H1 (cell line): Measurements from ENCODE around the gene VSIG10. TPM values are rescaled to one million over a fixed set of nuclear protein-coding genes. Genes with fewer than 3 reads are reported as not detected.

Experiments used
- CTCF ChIA-PET: fragments of 300-600 bp; sonication (Branson Sonifier 250); formaldehyde crosslinking; loops from one replicate; lab custom pipeline; 2021; ENCODE audit not compliant: partially characterized antibody; lab: Charles Lee
- POLR2A ChIA-PET: fragments of 300-600 bp; sonication (Branson Sonifier 250); formaldehyde crosslinking; loops from one replicate; lab custom pipeline; 2021; ENCODE audit warnings: inconsistent platforms; ENCODE audit not compliant: partially characterized antibody; lab: Charles Lee
- DNase-seq, 2 experiments: peaks; one replicate each; pipeline versions ENCODE4 v3.0.0 to v3.0.0-alpha.2; 2010 to 2022; ENCODE audit warnings: low spot score in 2 of 2, low read depth in 1 of 2, mixed read lengths in 1 of 2
- FAIRE-seq: peaks from 2 replicates; lab custom pipeline; 2011; peaks lifted over from hg19 to GRCh38; lab: Jason Lieb, UNC
- H2AFZ ChIP-seq: 2 replicates; pipeline ENCODE4 v1.8.1; 2012; ENCODE audit warnings: low read length, inconsistent platforms
- H2AK5ac ChIP-seq: 2 replicates; pipeline ENCODE4 v1.6.1; 2013; ENCODE audit warnings: low read depth, low read length
- H2BK120ac ChIP-seq: replicated peaks from 2 replicates; pipeline ENCODE3; 2013; ENCODE audit warnings: low read depth, low read length, inconsistent platforms
- H2BK12ac ChIP-seq: 2 replicates; pipeline ENCODE4 v1.6.1; 2013; ENCODE audit warnings: low read depth, low read length
- H2BK15ac ChIP-seq: 2 replicates; pipeline ENCODE4 v1.6.1; 2013; ENCODE audit warnings: low read length
- H2BK20ac ChIP-seq: 2 replicates; pipeline ENCODE4 v1.6.1; 2013; ENCODE audit warnings: low read length
- H2BK5ac ChIP-seq: 2 replicates; pipeline ENCODE4 v1.6.1; 2013; ENCODE audit warnings: low read depth, low read length
- H3K14ac ChIP-seq: 2 replicates; pipeline ENCODE4 v1.6.1; 2013; ENCODE audit warnings: inconsistent platforms; ENCODE audit not compliant: insufficient read length
- H3K18ac ChIP-seq: 2 replicates; pipeline ENCODE4 v1.6.1; 2013; ENCODE audit warnings: low read length; ENCODE audit errors: extremely low read depth
- H3K23ac ChIP-seq: 2 replicates; pipeline ENCODE4 v1.6.1; 2013; ENCODE audit warnings: inconsistent platforms; ENCODE audit not compliant: insufficient read length
- H3K23me2 ChIP-seq: 2 replicates; pipeline ENCODE4 v1.6.1; 2013; ENCODE audit warnings: low read depth, low read length
- H3K27ac ChIP-seq: 2 replicates; pipeline ENCODE4 v1.6.1; 2011; ENCODE audit warnings: low read depth, low read length, inconsistent platforms
- H3K27me3 ChIP-seq, 4 experiments: replicated peaks in 1 of 4; 1 replicate in 1 of 4; 2 replicates in 3 of 4; pipeline versions ENCODE4 v1.6.1 to v1.8.1; 2011 to 2013; ENCODE audit warnings: low read length in 3 of 4, mild to moderate bottlenecking in 3 of 4, inconsistent platforms in 2 of 4, mixed read lengths in 2 of 4, moderate library complexity in 1 of 4; ENCODE audit not compliant: control insufficient read depth in 3 of 4, insufficient read depth in 3 of 4; ENCODE audit errors: extremely low read depth in 1 of 4
- H3K36me3 ChIP-seq, 4 experiments: 2 replicates each; pipeline versions ENCODE4 v1.6.1 to v1.8.1; 2011 to 2013; ENCODE audit warnings: mild to moderate bottlenecking in 4 of 4, low read length in 3 of 4, moderate library complexity in 2 of 4, control low read depth in 1 of 4, inconsistent platforms in 1 of 4; ENCODE audit not compliant: insufficient read depth in 4 of 4, control insufficient read depth in 2 of 4
- H3K4ac ChIP-seq: replicated peaks from 2 replicates; pipeline ENCODE3; 2013; ENCODE audit warnings: low read length, low read depth, mixed read lengths, inconsistent platforms; ENCODE audit not compliant: insufficient read length
- H3K4me1 ChIP-seq, 4 experiments: replicated peaks in 1 of 4; 1 replicate in 1 of 4; 2 replicates in 3 of 4; pipeline versions ENCODE4 v1.6.1 to v1.8.1; 2011 to 2013; ENCODE audit warnings: low read length in 3 of 4, inconsistent platforms in 2 of 4, mixed read lengths in 1 of 4; ENCODE audit not compliant: insufficient read depth in 4 of 4, control insufficient read depth in 3 of 4
- H3K4me2 ChIP-seq, 2 experiments: 2 replicates each; pipeline versions ENCODE4 v1.6.1 to v1.8.1; 2011 to 2013; ENCODE audit warnings: low read depth in 2 of 2, low read length in 2 of 2, control low read depth in 1 of 2, inconsistent platforms in 1 of 2, mild to moderate bottlenecking in 1 of 2; ENCODE audit not compliant: insufficient read depth in 1 of 2
- H3K4me3 ChIP-seq, 4 experiments: fragments of 200-600, 300-600 bp in 1 of 4; sonication (generic), shearing (Covaris generic), sonication (Bioruptor Twin) in 1 of 4; 2 replicates each; pipeline versions ENCODE4 v1.5.1 to v1.8.1; 2011 to 2016; ENCODE audit warnings: low read length in 4 of 4, low read depth in 3 of 4, control low read depth in 2 of 4, inconsistent platforms in 2 of 4, mild to moderate bottlenecking in 2 of 4, mixed read lengths in 1 of 4, moderate library complexity in 1 of 4; ENCODE audit not compliant: insufficient read depth in 2 of 4; ENCODE audit errors: extremely low read depth in 1 of 4
- H3K56ac ChIP-seq: replicated peaks from 2 replicates; pipeline ENCODE3; 2013; ENCODE audit warnings: low read depth, mild to moderate bottlenecking, mixed read lengths, low read length, inconsistent platforms; ENCODE audit not compliant: insufficient read length
- H3K79me1 ChIP-seq: 2 replicates; pipeline ENCODE4 v1.6.1; 2013; ENCODE audit warnings: low read depth, low read length, control low read depth
- H3K79me2 ChIP-seq, 2 experiments: 2 replicates each; pipeline versions ENCODE4 v1.6.1 to v1.8.1; 2012 to 2013; ENCODE audit warnings: low read length in 2 of 2, mild to moderate bottlenecking in 2 of 2, inconsistent platforms in 1 of 2; ENCODE audit not compliant: insufficient read depth in 2 of 2, control insufficient read depth in 1 of 2
- H3K9ac ChIP-seq, 4 experiments: replicated peaks in 1 of 4; 1 replicate in 1 of 4; 2 replicates in 3 of 4; pipeline versions ENCODE4 v1.6.1 to v1.8.1; 2011 to 2013; ENCODE audit warnings: low read depth in 3 of 4, low read length in 3 of 4, control low read depth in 2 of 4, mild to moderate bottlenecking in 2 of 4, moderate library complexity in 2 of 4, inconsistent platforms in 1 of 4; ENCODE audit errors: extremely low read depth in 1 of 4
- H3K9me3 ChIP-seq, 2 experiments: 2 replicates each; pipeline versions ENCODE4 v1.6.1 to v1.8.1; 2012 to 2013; ENCODE audit warnings: mild to moderate bottlenecking in 2 of 2, moderate library complexity in 2 of 2, control low read depth in 1 of 2, inconsistent platforms in 1 of 2, low read depth in 1 of 2, low read length in 1 of 2, mixed read lengths in 1 of 2; ENCODE audit not compliant: insufficient read depth in 2 of 2
- H4K20me1 ChIP-seq, 2 experiments: replicated peaks in 1 of 2; 2 replicates each; pipeline versions ENCODE3 to v1.8.1; 2011 to 2013; ENCODE audit warnings: inconsistent platforms in 2 of 2, low read length in 2 of 2, mild to moderate bottlenecking in 1 of 2; ENCODE audit not compliant: insufficient read depth in 2 of 2, control insufficient read depth in 1 of 2
- H4K5ac ChIP-seq: 2 replicates; pipeline ENCODE4 v1.6.1; 2013; ENCODE audit warnings: low read length, low read depth, mixed read lengths, inconsistent platforms; ENCODE audit not compliant: insufficient read length
- H4K8ac ChIP-seq: 2 replicates; pipeline ENCODE4 v1.8.0; 2013; ENCODE audit warnings: mild to moderate bottlenecking, moderate library complexity, low read length, inconsistent platforms; ENCODE audit not compliant: insufficient read depth; ENCODE audit errors: extremely low read depth
- H4K91ac ChIP-seq: replicated peaks from 2 replicates; pipeline ENCODE3; 2013; ENCODE audit warnings: low read length, mixed read lengths, inconsistent platforms; ENCODE audit not compliant: insufficient read length
- ATF3 ChIP-seq: IDR thresholded peaks from 2 replicates; pipeline ENCODE4 v1.6.1; 2011; ENCODE audit warnings: low read depth, mild to moderate bottlenecking, low read length; ENCODE audit not compliant: insufficient read depth
- SIX5 ChIP-seq: IDR thresholded peaks from 2 replicates; pipeline ENCODE4 v1.6.1; 2011; ENCODE audit warnings: mild to moderate bottlenecking, low read depth, low read length
- TBP ChIP-seq: IDR thresholded peaks from 2 replicates; pipeline ENCODE4 v1.6.1; 2011; ENCODE audit warnings: low read depth, low read length, improper control_type of control experiment
- WGBS, 2 experiments: shearing (Covaris generic) in 1 of 2; methylation state at CpG; one replicate each; pipeline versions ENCODE4 v1.1.6 to v1.1.7; 2013 to 2015; ENCODE audit warnings: low lambda C conversion rate in 2 of 2, mixed read lengths in 2 of 2, inconsistent platforms in 1 of 2, low coverage in 1 of 2, missing lambda C conversion rate in 1 of 2; ENCODE audit not compliant: insufficient replicate concordance in 2 of 2, insufficient coverage in 1 of 2, insufficient read length in 1 of 2; ENCODE audit errors: extremely low coverage in 1 of 2, missing lambda C conversion rate in 1 of 2; 5-methylcytosine and 5-hydroxymethylcytosine counted together
- long read RNA-seq, 2 experiments: library from RNA in 1 of 2; library from capped mRNA in 1 of 2; stranded (forward); transcript quantifications; one replicate each; pipeline ENCODE4 v2.0.0, GENCODE V29; 2021; ENCODE audit warnings: inconsistent platforms in 1 of 2
- polyA minus RNA-seq, 3 experiments: library from RNA; depleted of rRNA, polyadenylated mRNA; stranded (reverse); fragments of >200 nt; gene quantifications; 1 replicate in 2 of 3; 2 replicates in 1 of 3; pipeline ENCODE4 v1.2.3, GENCODE V29; 2011
- polyA plus RNA-seq, 7 experiments: library from polyadenylated mRNA; depleted of rRNA in 3 of 7; stranded (reverse) in 5 of 7; unstranded in 2 of 7; fragments of >200 nt in 5 of 7; fragments of 200-250 nt in 2 of 7; gene quantifications; 1 replicate in 5 of 7; 2 replicates in 1 of 7; 4 replicates in 1 of 7; pipeline versions ENCODE4 v1.2.1 to v1.2.3, GENCODE V29; 2011 to 2013; ENCODE audit warnings: missing spikeins in 2 of 7, mixed read lengths in 2 of 7
- total RNA-seq: library from RNA; stranded (reverse); fragmentation: NEBNext Ultra II Directional; extraction: Animal tissue kit (Norgen Biotek cat#: 25700); gene quantifications from 2 replicates; pipeline ENCODE4 v1.2.1, GENCODE V29; 2021
- TF ChIP-seq, protein P1 (sequence below): IDR thresholded peaks from 2 replicates; pipeline ENCODE4 v1.6.1; 2011; ENCODE audit warnings: low read length, improper control_type of control experiment

VSIG10 gene, protein sequence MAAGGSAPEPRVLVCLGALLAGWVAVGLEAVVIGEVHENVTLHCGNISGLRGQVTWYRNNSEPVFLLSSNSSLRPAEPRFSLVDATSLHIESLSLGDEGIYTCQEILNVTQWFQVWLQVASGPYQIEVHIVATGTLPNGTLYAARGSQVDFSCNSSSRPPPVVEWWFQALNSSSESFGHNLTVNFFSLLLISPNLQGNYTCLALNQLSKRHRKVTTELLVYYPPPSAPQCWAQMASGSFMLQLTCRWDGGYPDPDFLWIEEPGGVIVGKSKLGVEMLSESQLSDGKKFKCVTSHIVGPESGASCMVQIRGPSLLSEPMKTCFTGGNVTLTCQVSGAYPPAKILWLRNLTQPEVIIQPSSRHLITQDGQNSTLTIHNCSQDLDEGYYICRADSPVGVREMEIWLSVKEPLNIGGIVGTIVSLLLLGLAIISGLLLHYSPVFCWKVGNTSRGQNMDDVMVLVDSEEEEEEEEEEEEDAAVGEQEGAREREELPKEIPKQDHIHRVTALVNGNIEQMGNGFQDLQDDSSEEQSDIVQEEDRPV
- total RNA-seq = 93.6 and 96.8 TPM in 2 replicates
- polyA plus RNA-seq (2011; rRNA removed) = 34.4 and 42.7 TPM in 2 replicates
- 36.8 TPM for polyA plus RNA-seq (2011; cell fraction: cytosol; rRNA removed)
- 68.9 TPM for polyA plus RNA-seq (2011; cell fraction: nucleus; rRNA removed)
- 40.2 to 62.7 TPM (median 47.4 TPM) in 4 replicates for polyA plus RNA-seq (2012, experiment 1 of 2)
- 20.4 TPM for polyA plus RNA-seq (2012, experiment 2 of 2)
- 77.5 TPM for polyA plus RNA-seq (2013, experiment 1 of 2)
- 73.7 TPM for polyA plus RNA-seq (2013, experiment 2 of 2)
- polyA minus RNA-seq (2011; rRNA and poly(A)+ RNA removed) = 158 and 162 TPM in 2 replicates
- 44.9 TPM for polyA minus RNA-seq (2011; cell fraction: cytosol; rRNA and poly(A)+ RNA removed)
- polyA minus RNA-seq (2011; cell fraction: nucleus; rRNA and poly(A)+ RNA removed) = 110 TPM
- long read RNA-seq, experiment 1, partial matches to known transcripts = 3 of 32 reads
- long read RNA-seq, experiment 1, other reads (novel, unspliced or antisense) = 25 of 32 reads
- long read RNA-seq, experiment 2, partial matches to known transcripts = 0 of 8 reads
- long read RNA-seq, experiment 2, other reads (novel, unspliced or antisense) = 7 of 8 reads

DNA sequence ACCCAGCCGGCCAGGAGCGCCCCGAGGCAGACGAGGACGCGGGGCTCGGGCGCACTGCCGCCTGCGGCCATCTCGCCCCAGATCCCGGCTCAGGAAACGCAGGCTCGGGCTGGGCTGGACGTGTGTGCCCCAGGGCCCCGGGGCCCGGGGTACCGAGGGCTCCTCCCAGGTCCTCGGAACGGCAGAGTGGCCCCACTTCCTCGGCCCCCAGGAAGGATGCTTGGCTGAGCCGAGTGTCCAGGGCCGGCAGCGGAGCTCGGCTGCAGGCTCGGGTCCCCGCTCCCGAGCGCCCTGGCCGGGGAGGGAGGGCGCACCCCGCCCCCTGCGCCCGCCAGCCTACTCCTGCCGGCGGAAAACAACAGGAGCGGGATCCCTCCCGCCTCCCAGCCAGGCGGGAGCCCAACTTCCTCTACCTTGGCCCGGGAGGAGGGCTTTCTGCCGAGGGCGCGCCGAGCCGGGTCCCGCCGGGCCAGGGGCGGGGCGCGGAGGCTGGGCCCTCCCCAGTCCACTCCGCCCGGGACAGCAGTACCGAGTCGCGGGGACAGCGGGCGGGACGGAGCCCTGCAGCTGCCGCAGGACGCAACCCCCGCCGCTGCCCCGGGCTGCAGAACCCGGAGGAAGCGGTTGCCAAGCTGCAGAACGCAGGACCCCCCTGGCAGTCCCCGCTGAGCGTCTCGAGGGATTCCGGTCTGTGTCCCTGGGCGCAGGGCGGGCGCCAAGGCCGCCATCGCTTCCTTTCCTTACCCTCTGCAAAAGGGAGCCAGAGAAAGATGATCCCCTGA lies at the start of gene VSIG10:
Gene VSIG10 (minus strand): TSS at position 411 of the 782 bp plus-strand sequence. CDS start 340 bp downstream, at position 71.
- no peaks in the 10 kb centered on the region for H3K9me3 ChIP-seq
- H2BK15ac ChIP-seq = no peak within 1 kb of the TSS
- peaks cover 3 to 8% (median 4%) of the 10 kb centered on the region in 4 experiments; a peak in 5 of 8 replicates for H3K36me3 ChIP-seq
- H4K91ac ChIP-seq = peak within 1 kb of the TSS; percentile 52
- H3K27ac ChIP-seq = peak within 1 kb of the TSS; percentile 91; the same call in 1 of the 2 replicates
- H3K79me1 ChIP-seq = peaks cover 7% of the 10 kb centered on the region
- ChIA-PET CTCF (interaction anchor here (0.9 to 2.2 kb wide), 4 partner anchors 10 to 61 kb away, joined by 3 to 11 read pairs (median 4); no protein-coding TSS in a partner anchor), POLR2A (interaction anchor here (0.9 to 7.3 kb wide), 12 partner anchors 9 to 273 kb away, joined by 3 to 103 read pairs (median 4); partner anchors contain the start of genes PEBP1, SUDS3 and WSB2)
- DNase-seq (peak in 1 of 2 experiments; percentile 80), FAIRE-seq (no peak)
- peak within 1 kb of the TSS; percentile 99; the same call in 1 of the 2 replicates for H2BK12ac ChIP-seq
- WGBS, 2 experiments = 1% methylated on average over 54 of the region's 75 CpGs; no CpG with 5 or more reads in 1 of the 2 experiments
- peaks cover 5% of the 10 kb centered on the region; the same call in 1 of the 2 replicates for H3K23me2 ChIP-seq
- H2BK120ac ChIP-seq = peak within 1 kb of the TSS; percentile 68
- peak within 1 kb of the TSS; percentile 50 for H3K4ac ChIP-seq
- no peak within 1 kb of the TSS for H3K14ac ChIP-seq
- peaks cover 8 to 37% of the 10 kb centered on the region in 2 experiments for H3K79me2 ChIP-seq
- H3K23ac ChIP-seq = no peak within 1 kb of the TSS
- H3K4me2 ChIP-seq = peak within 1 kb of the TSS; percentile 78 to 92
- H2AK5ac ChIP-seq = no peak within 1 kb of the TSS
- no peaks in the 10 kb centered on the region for H4K20me1 ChIP-seq
- peak within 1 kb of the TSS; percentile 68 to 92 (median 80) for H3K9ac ChIP-seq
- no peaks in the 10 kb centered on the region for H3K27me3 ChIP-seq
- peak within 1 kb of the TSS; percentile 97 for H2BK5ac ChIP-seq
- H3K56ac ChIP-seq = peak within 1 kb of the TSS; percentile 84
- no peak within 1 kb of the TSS for H2AFZ ChIP-seq
- peaks cover 0 to 9% (median 4%) of the 10 kb centered on the region in 4 experiments; a peak in 4 of 7 replicates for H3K4me1 ChIP-seq
- H4K8ac ChIP-seq = peak within 1 kb of the TSS; percentile 86
- H3K18ac ChIP-seq = peak within 1 kb of the TSS; percentile 99
- H2BK20ac ChIP-seq = 0 out of 2 replicates have a peak within 1 kb of the TSS, but pooled peaks have one; percentile 23
- H4K5ac ChIP-seq = peak within 1 kb of the TSS; percentile 92
- peak within 1 kb of the TSS; percentile 81 to 91 (median 87) for H3K4me3 ChIP-seq
- peak; percentile 4 for TF ChIP-seq TBP
- TF ChIP-seq SIX5 = no peak
- TF ChIP-seq, protein P1, sequence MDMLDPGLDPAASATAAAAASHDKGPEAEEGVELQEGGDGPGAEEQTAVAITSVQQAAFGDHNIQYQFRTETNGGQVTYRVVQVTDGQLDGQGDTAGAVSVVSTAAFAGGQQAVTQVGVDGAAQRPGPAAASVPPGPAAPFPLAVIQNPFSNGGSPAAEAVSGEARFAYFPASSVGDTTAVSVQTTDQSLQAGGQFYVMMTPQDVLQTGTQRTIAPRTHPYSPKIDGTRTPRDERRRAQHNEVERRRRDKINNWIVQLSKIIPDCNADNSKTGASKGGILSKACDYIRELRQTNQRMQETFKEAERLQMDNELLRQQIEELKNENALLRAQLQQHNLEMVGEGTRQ = no peak
- no peak for TF ChIP-seq ATF3
